ENCODE measurements around the gene ZCCHC14.

The ZCCHC14 gene

GRCh38 chr16:87469169-87469568, 23.7 kb downstream of the ZCCHC14 start:
- TF ChIP-seq CTCF (conservative IDR thresholded peaks at IDR 0.05; ENCODE audit: control insufficient read depth, insufficient read depth, low read depth, low read length) = no peak
- no peak overlapping the region for H3K4me3 ChIP-seq (ENCODE audit: control insufficient read depth, low read depth, low read length)
- DNase-seq (ENCODE audit: low read depth) = no peak

GRCh38 chr16:87468550-87468949, 24.3 kb downstream of the ZCCHC14 start:
- no peak overlapping the region for H3K4me3 ChIP-seq (ENCODE audit: control insufficient read depth, low read depth, low read length)
- TF ChIP-seq CTCF (conservative IDR thresholded peaks at IDR 0.05; ENCODE audit: control insufficient read depth, insufficient read depth, low read depth, low read length) = no peak
- no peak for DNase-seq (ENCODE audit: low read depth)

- TF ChIP-seq CTCF (conservative IDR thresholded peaks at IDR 0.05; ENCODE audit: control insufficient read depth, insufficient read depth, low read depth, low read length) = no peak
- no peak for DNase-seq (ENCODE audit: low read depth)
- no peak overlapping the region for H3K4me3 ChIP-seq (ENCODE audit: control insufficient read depth, low read depth, low read length)
Observed at GRCh38 chr16:87466975-87467501, 25.8 kb downstream of the ZCCHC14 start.

GRCh38 chr16:87465879-87466278, 26.9 kb downstream of the ZCCHC14 start:
- DNase-seq (ENCODE audit: low read depth) = no peak
- no peak overlapping the region for H3K4me3 ChIP-seq (ENCODE audit: control insufficient read depth, low read depth, low read length)
- TF ChIP-seq CTCF (conservative IDR thresholded peaks at IDR 0.05; ENCODE audit: control insufficient read depth, insufficient read depth, low read depth, low read length) = no peak

- TF ChIP-seq CTCF (conservative IDR thresholded peaks at IDR 0.05; ENCODE audit: control insufficient read depth, insufficient read depth, low read depth, low read length) = no peak
- H3K4me3 ChIP-seq (ENCODE audit: control insufficient read depth, low read depth, low read length) = no peak overlapping the region
- DNase-seq (ENCODE audit: low read depth) = peak; percentile 94
Observed at GRCh38 chr16:87465306-87465705, 27.5 kb downstream of the ZCCHC14 start.

GRCh38 chr16:87464691-87465300, 28.0 kb downstream of the ZCCHC14 start:
- H3K4me3 ChIP-seq (ENCODE audit: control insufficient read depth, low read depth, low read length) = peak overlapping the region; percentile 22
- no peak for TF ChIP-seq CTCF (conservative IDR thresholded peaks at IDR 0.05; ENCODE audit: control insufficient read depth, insufficient read depth, low read depth, low read length)
- DNase-seq (ENCODE audit: low read depth) = peak; percentile 98

Measured in fibroblast of mammary gland (primary cell).